Stimulated activated effector memory CD8-positive, alpha-beta T cell treated with anti-CD3 and anti-CD28 coated beads, Interleukin-12 subunit alpha, Interleukin-12 subunit beta, amount 100 ng/mL, for 72 hours (primary cell): ENCODE results near the gene UBE2D4.
"Not testable (repeated sequence)": the region's sequence is repeated elsewhere in the genome, so short reads cannot be mapped to it uniquely, and the experiment has no call there.

Experiments used
- ATAC-seq: fragments of 150-1000 bp; cut with Tn5 transposase; 2 replicates; pipeline ENCODE4 v1.10.0; 2021
- DNase-seq, 2 donors: peaks; one replicate each; pipeline ENCODE4 v3.0.0; 2021 to 2022; ENCODE audit warnings: low spot score in 2 of 2
- H3K27ac Mint-ChIP-seq: one replicate; pipeline ENCODE4 v1.8.0; 2022; ENCODE audit warnings: mild to moderate bottlenecking, mixed read lengths
- H3K36me3 Mint-ChIP-seq: one replicate; pipeline ENCODE4 v1.8.0; 2022; ENCODE audit warnings: mild to moderate bottlenecking, mixed read lengths
- H3K4me1 Mint-ChIP-seq: one replicate; pipeline ENCODE4 v1.8.0; 2022; ENCODE audit warnings: mixed read lengths
- H3K4me3 Mint-ChIP-seq: one replicate; pipeline ENCODE4 v1.8.0; 2022; ENCODE audit warnings: mild to moderate bottlenecking, mixed read lengths
- H3K9me3 Mint-ChIP-seq: one replicate; pipeline ENCODE4 v1.8.0; 2022; ENCODE audit warnings: mixed read lengths

UBE2D4 gene

GRCh38 chr7:43974033-43974573, 47.9 kb downstream of the UBE2D4 start:
- ATAC-seq, DNase-seq, H3K9me3 Mint-ChIP-seq, H3K27ac Mint-ChIP-seq, H3K4me1 Mint-ChIP-seq, H3K36me3 Mint-ChIP-seq, H3K4me3 Mint-ChIP-seq: not testable (repeated sequence)

- not testable (repeated sequence) for H3K4me1 Mint-ChIP-seq, DNase-seq, ATAC-seq, H3K36me3 Mint-ChIP-seq, H3K27ac Mint-ChIP-seq, H3K9me3 Mint-ChIP-seq, H3K4me3 Mint-ChIP-seq
Measured at GRCh38 chr7:43974725-43975482, 48.7 kb downstream of the UBE2D4 start.

- Mint-ChIP-seq H3K4me1 (no peaks in the 10 kb centered on the region), H3K27ac (no peak overlapping the region), H3K9me3 (no peaks in the 10 kb centered on the region), H3K4me3 (no peak overlapping the region), H3K36me3 (no peaks in the 10 kb centered on the region)
- ATAC-seq (no peak), DNase-seq (no peak)
Measured at GRCh38 chr7:43977525-43977924, 51.3 kb downstream of the UBE2D4 start.

GRCh38 chr7:43978102-43978501, 51.9 kb downstream of the UBE2D4 start:
- not testable (repeated sequence) for H3K4me3 Mint-ChIP-seq, ATAC-seq, H3K4me1 Mint-ChIP-seq, H3K27ac Mint-ChIP-seq, DNase-seq, H3K36me3 Mint-ChIP-seq, H3K9me3 Mint-ChIP-seq

- DNase-seq, H3K36me3 Mint-ChIP-seq, H3K9me3 Mint-ChIP-seq, H3K4me1 Mint-ChIP-seq, ATAC-seq, H3K27ac Mint-ChIP-seq, H3K4me3 Mint-ChIP-seq: not testable (repeated sequence)
Measured at GRCh38 chr7:43982848-43983247, 56.6 kb downstream of the UBE2D4 start.

GRCh38 chr7:43983736-43984135, 57.5 kb downstream of the UBE2D4 start:
- not testable (repeated sequence) for H3K4me1 Mint-ChIP-seq, DNase-seq, H3K27ac Mint-ChIP-seq, H3K9me3 Mint-ChIP-seq, ATAC-seq, H3K4me3 Mint-ChIP-seq, H3K36me3 Mint-ChIP-seq

- H3K4me3 Mint-ChIP-seq, result peak overlapping the region; percentile 45
- not testable (repeated sequence) for H3K9me3 Mint-ChIP-seq, H3K36me3 Mint-ChIP-seq, H3K4me1 Mint-ChIP-seq
- ATAC-seq (peak; percentile 88), DNase-seq (peak; percentile 62 to 85)
- peak overlapping the region; percentile 50 for H3K27ac Mint-ChIP-seq
Measured at GRCh38 chr7:43985904-43986864, 59.9 kb downstream of the UBE2D4 start.

GRCh38 chr7:43987476-43987875, 61.2 kb downstream of the UBE2D4 start:
- H3K9me3 Mint-ChIP-seq, H3K4me1 Mint-ChIP-seq, H3K4me3 Mint-ChIP-seq, ATAC-seq, H3K27ac Mint-ChIP-seq, DNase-seq, H3K36me3 Mint-ChIP-seq: not testable (repeated sequence)

GRCh38 chr7:43990011-43990585, 63.9 kb downstream of the UBE2D4 start:
- H3K36me3 Mint-ChIP-seq, H3K4me1 Mint-ChIP-seq, H3K9me3 Mint-ChIP-seq: not testable (repeated sequence)

GRCh38 chr7:43990829-43991228, 64.6 kb downstream of the UBE2D4 start:
- not testable (repeated sequence) for H3K27ac Mint-ChIP-seq, H3K36me3 Mint-ChIP-seq, H3K4me3 Mint-ChIP-seq, ATAC-seq, H3K9me3 Mint-ChIP-seq, H3K4me1 Mint-ChIP-seq, DNase-seq

More at GRCh38 chr7:43990011-43990585, 63.9 kb downstream of the UBE2D4 start:
- not testable (repeated sequence) for H3K27ac Mint-ChIP-seq, H3K4me3 Mint-ChIP-seq, ATAC-seq, DNase-seq

GRCh38 chr7:43992896-43993295, 66.7 kb downstream of the UBE2D4 start:
- H3K4me1 Mint-ChIP-seq, H3K27ac Mint-ChIP-seq, H3K9me3 Mint-ChIP-seq, H3K4me3 Mint-ChIP-seq, DNase-seq, H3K36me3 Mint-ChIP-seq: not testable (repeated sequence)
- peak; percentile 51 for ATAC-seq

GRCh38 chr7:43994681-43995080, 68.4 kb downstream of the UBE2D4 start:
- DNase-seq, H3K4me3 Mint-ChIP-seq, ATAC-seq, H3K36me3 Mint-ChIP-seq, H3K27ac Mint-ChIP-seq, H3K4me1 Mint-ChIP-seq, H3K9me3 Mint-ChIP-seq: not testable (repeated sequence)

GRCh38 chr7:43997532-43997931, 71.3 kb downstream of the UBE2D4 start, which contains the start of gene SPDYE1:
TSS of gene SPDYE1 (plus strand) at chr7:43997897. CDS start at chr7:43999950, 2,053 bp downstream.
- H3K4me3 Mint-ChIP-seq, H3K9me3 Mint-ChIP-seq, H3K4me1 Mint-ChIP-seq, ATAC-seq, H3K27ac Mint-ChIP-seq, DNase-seq: not testable (repeated sequence)
- H3K36me3 Mint-ChIP-seq, result peaks cover 15% of the 10 kb centered on the region
